ENCODE measurements around the gene IGSF8. TPM values are rescaled to one million over a fixed set of nuclear protein-coding genes. Genes with fewer than 3 reads are reported as not detected.

Gene IGSF8
- total RNA-seq, 1 donor from 2014 or later: 28.4 TPM

- H3K4me1 Mint-ChIP-seq: peaks cover 50% of the 10 kb centered on the region
- no peak for TF ChIP-seq CTCF (conservative IDR thresholded peaks at IDR 0.05)
- no peak overlapping the region for H3K27ac Mint-ChIP-seq (ENCODE audit: unreplicated experiment)
- peaks cover 61% of the 10 kb centered on the region for H3K27me3 Mint-ChIP-seq (ENCODE audit: low read depth)
- H3K36me3 Mint-ChIP-seq (ENCODE audit: low read depth): no peaks in the 10 kb centered on the region
- no peaks in the 10 kb centered on the region for H3K9me3 Mint-ChIP-seq
- no peak for DNase-seq (ENCODE audit: low read depth, low spot score)
- H3K4me3 Mint-ChIP-seq: peak overlapping the region; percentile 61
Measured at GRCh38 chr1:160068225-160068624, 30.2 kb downstream of the IGSF8 start.

- no peak for TF ChIP-seq CTCF (conservative IDR thresholded peaks at IDR 0.05)
- Mint-ChIP-seq H3K4me3 (peak overlapping the region; percentile 17), H3K27me3 (ENCODE audit: low read depth) (peaks cover 52% of the 10 kb centered on the region), H3K36me3 (ENCODE audit: low read depth) (no peaks in the 10 kb centered on the region), H3K9me3 (no peaks in the 10 kb centered on the region), H3K4me1 (peaks cover 59% of the 10 kb centered on the region), H3K27ac (ENCODE audit: unreplicated experiment) (no peak overlapping the region)
- DNase-seq (ENCODE audit: low read depth, low spot score): no peak
Measured at GRCh38 chr1:160066829-160067745, 31.3 kb downstream of the IGSF8 start.

GRCh38 chr1:160064746-160065145 lies 33.7 kb downstream of the IGSF8 start:
- Mint-ChIP-seq H3K4me3 (no peak overlapping the region), H3K27me3 (ENCODE audit: low read depth) (peaks cover 32% of the 10 kb centered on the region), H3K27ac (ENCODE audit: unreplicated experiment) (no peak overlapping the region), H3K4me1 (peaks cover 70% of the 10 kb centered on the region), H3K9me3 (no peaks in the 10 kb centered on the region), H3K36me3 (ENCODE audit: low read depth) (no peaks in the 10 kb centered on the region)
- no peak for TF ChIP-seq CTCF (conservative IDR thresholded peaks at IDR 0.05)
- DNase-seq (ENCODE audit: low read depth, low spot score): no peak

- no peak for DNase-seq (ENCODE audit: low read depth, low spot score)
- no peak for TF ChIP-seq CTCF (conservative IDR thresholded peaks at IDR 0.05)
- H3K4me1 Mint-ChIP-seq: peaks cover 67% of the 10 kb centered on the region
- no peak overlapping the region for H3K4me3 Mint-ChIP-seq
- H3K27me3 Mint-ChIP-seq (ENCODE audit: low read depth): peaks cover 29% of the 10 kb centered on the region
- no peaks in the 10 kb centered on the region for H3K36me3 Mint-ChIP-seq (ENCODE audit: low read depth)
- H3K27ac Mint-ChIP-seq (ENCODE audit: unreplicated experiment): no peak overlapping the region
- H3K9me3 Mint-ChIP-seq: no peaks in the 10 kb centered on the region
Measured at GRCh38 chr1:160064164-160064563, 34.3 kb downstream of the IGSF8 start.

GRCh38 chr1:160063176-160063575 lies 35.2 kb downstream of the IGSF8 start:
- H3K27ac Mint-ChIP-seq (ENCODE audit: unreplicated experiment): no peak overlapping the region
- H3K27me3 Mint-ChIP-seq (ENCODE audit: low read depth): peaks cover 28% of the 10 kb centered on the region
- H3K9me3 Mint-ChIP-seq: no peaks in the 10 kb centered on the region
- TF ChIP-seq CTCF (conservative IDR thresholded peaks at IDR 0.05): no peak
- peaks cover 72% of the 10 kb centered on the region for H3K4me1 Mint-ChIP-seq
- no peaks in the 10 kb centered on the region for H3K36me3 Mint-ChIP-seq (ENCODE audit: low read depth)
- no peak overlapping the region for H3K4me3 Mint-ChIP-seq
- no peak for DNase-seq (ENCODE audit: low read depth, low spot score)
